ENCODE measurements around the gene WNT9B. TPM values are rescaled to one million over a fixed set of nuclear protein-coding genes. Genes with fewer than 3 reads are reported as not detected.

Gene WNT9B
- total RNA-seq, 2 donors from 2014 or later = 1.8 to 7.5 TPM

- DNase-seq (ENCODE audit: low spot score) = no peak
- intact Hi-C loops (cut with DNase I) = no loop called here
These were observed 3.9 kb upstream of the WNT9B start for GRCh38 chr17:46847204-46848191.

GRCh38 chr17:46848534-46848933 lies 2.8 kb upstream of the WNT9B start:
- intact Hi-C loops (cut with DNase I) = no loop called here
- no peak for DNase-seq (ENCODE audit: low spot score)

GRCh38 chr17:46850688-46851028 lies 725 bp upstream of the WNT9B start:
- no peak for DNase-seq (ENCODE audit: low spot score)
- intact Hi-C loops (cut with DNase I) = no loop called here

- intact Hi-C loops (cut with DNase I) = no loop called here
- no peak for DNase-seq (ENCODE audit: low spot score)
These were observed 2.6 kb downstream of the WNT9B start for GRCh38 chr17:46853896-46854444.

GRCh38 chr17:46854515-46854914 lies 3.1 kb downstream of the WNT9B start:
- no peak for DNase-seq (ENCODE audit: low spot score)
- intact Hi-C loops (cut with DNase I) = no loop called here

GRCh38 chr17:46854948-46855347 lies 3.6 kb downstream of the WNT9B start:
- no peak for DNase-seq (ENCODE audit: low spot score)
- intact Hi-C loops (cut with DNase I) = no loop called here

GRCh38 chr17:46857600-46857999 lies 6.2 kb downstream of the WNT9B start:
- intact Hi-C loops (cut with DNase I) = no loop called here
- DNase-seq (ENCODE audit: low spot score) = no peak

GRCh38 chr17:46859996-46860395 lies 8.6 kb downstream of the WNT9B start:
- no peak for DNase-seq (ENCODE audit: low spot score)
- intact Hi-C loops (cut with DNase I) = no loop called here

GRCh38 chr17:46862949-46863348 lies 11.6 kb downstream of the WNT9B start:
- DNase-seq (ENCODE audit: low spot score) = no peak
- intact Hi-C loops (cut with DNase I) = no loop called here

- no peak for DNase-seq (ENCODE audit: low spot score)
- intact Hi-C loops (cut with DNase I) = loop anchor here in 1 of 2 donors (1.0 kb wide), 1 partner anchor 31 kb away; no protein-coding TSS in a partner anchor
These were observed 12.2 kb downstream of the WNT9B start for GRCh38 chr17:46863383-46864121.

- intact Hi-C loops (cut with DNase I) = no loop called here
- DNase-seq (ENCODE audit: low spot score) = no peak
These were observed 13.7 kb downstream of the WNT9B start for GRCh38 chr17:46865100-46865499.

GRCh38 chr17:46866325-46866724 lies 14.9 kb downstream of the WNT9B start:
- intact Hi-C loops (cut with DNase I) = no loop called here
- no peak for DNase-seq (ENCODE audit: low spot score)

- intact Hi-C loops (cut with DNase I) = no loop called here
These were observed 15.4 kb downstream of the WNT9B start for GRCh38 chr17:46866747-46867146.

GRCh38 chr17:46868689-46869187 lies 17.4 kb downstream of the WNT9B start:
- intact Hi-C loops (cut with DNase I) = no loop called here
- no peak for DNase-seq (ENCODE audit: low spot score)

More at GRCh38 chr17:46866747-46867146, 15.4 kb downstream of the WNT9B start:
- no peak for DNase-seq (ENCODE audit: low spot score)

GRCh38 chr17:46869296-46869695 lies 17.9 kb downstream of the WNT9B start:
- intact Hi-C loops (cut with DNase I) = no loop called here
- DNase-seq (ENCODE audit: low spot score) = no peak

- DNase-seq (ENCODE audit: low spot score) = no peak
- intact Hi-C loops (cut with DNase I) = no loop called here
These were observed 18.8 kb downstream of the WNT9B start for GRCh38 chr17:46869975-46870803.

GRCh38 chr17:46872421-46872820 lies 21.0 kb downstream of the WNT9B start:
- intact Hi-C loops (cut with DNase I) = no loop called here

GRCh38 chr17:46873941-46874645 lies 22.7 kb downstream of the WNT9B start:
- intact Hi-C loops (cut with DNase I) = loop anchor here in 1 of 2 donors (1.0 kb wide), 1 partner anchor 28 kb away; no protein-coding TSS in a partner anchor
- no peak for DNase-seq (ENCODE audit: low spot score)

More at GRCh38 chr17:46872421-46872820, 21.0 kb downstream of the WNT9B start:
- DNase-seq (ENCODE audit: low spot score) = no peak

Data from posterior vena cava (tissue), 2 donors.